Measurements from ENCODE around the gene KANSL1L. TPM values are rescaled to one million over a fixed set of nuclear protein-coding genes. Genes with fewer than 3 reads are reported as not detected.

The KANSL1L gene
- polyA plus RNA-seq, 3 donors, result 44.7 to 79.0 (median 58.5) TPM

- DNase-seq (ENCODE audit: extremely low read depth in 1 of 11, low read depth in 9 of 11, low spot score in 4 of 11), result no peak
These were observed 194.4 kb downstream of the KANSL1L start for GRCh38 chr2:209976698-209977385.

- no peak for DNase-seq (ENCODE audit: extremely low read depth in 1 of 11, low read depth in 9 of 11, low spot score in 4 of 11)
These were observed 196.6 kb downstream of the KANSL1L start for GRCh38 chr2:209974576-209974975.

- DNase-seq (ENCODE audit: extremely low read depth in 1 of 11, low read depth in 9 of 11, low spot score in 4 of 11), result no peak
These were observed 197.9 kb downstream of the KANSL1L start for GRCh38 chr2:209973328-209973727.

Other genes starting within 250 kb of the KANSL1L start
- gene RPE, start 168.8 kb downstream of the KANSL1L start, polyA plus RNA-seq (ENCODE audit: insufficient read length in 3 of 3), result 10 to 100 TPM; 56.9 to 66.8 (median 64.4) TPM
- 10 to 100 TPM; 13.8 to 36.8 (median 22.3) TPM for gene ACADL, start 54.0 kb upstream of the KANSL1L start, polyA plus RNA-seq (ENCODE audit: insufficient read length in 3 of 3)
- gene MYL1, start 143.8 kb upstream of the KANSL1L start, polyA plus RNA-seq (ENCODE audit: insufficient read length in 3 of 3), result 1 to 10 TPM in 1 of 3 donors, not detected in 2; 3.1 TPM

Measured in renal cortex interstitium (tissue), 11 donors.